Right renal cortex interstitium (tissue), 3 donors: ENCODE results near the gene RCSD1. TPM values are rescaled to one million over a fixed set of nuclear protein-coding genes. Genes with fewer than 3 reads are reported as not detected.

ENCODE experiments used
- DNase-seq, 3 donors: peaks; one replicate each; pipeline ENCODE4 v3.0.0-alpha.2; 2013; ENCODE audit warnings: low read depth in 3 of 3, low spot score in 2 of 3
- polyA plus RNA-seq, 3 donors: library from polyadenylated mRNA; unstranded; fragments of 120-200 nt; gene quantifications; one replicate each; pipeline ENCODE4 v1.2.1, GENCODE V29; 2013; ENCODE audit not compliant: insufficient read length in 3 of 3

Gene RCSD1
- polyA plus RNA-seq, 3 donors: 12.0 to 15.5 (median 13.5) TPM

DNA sequence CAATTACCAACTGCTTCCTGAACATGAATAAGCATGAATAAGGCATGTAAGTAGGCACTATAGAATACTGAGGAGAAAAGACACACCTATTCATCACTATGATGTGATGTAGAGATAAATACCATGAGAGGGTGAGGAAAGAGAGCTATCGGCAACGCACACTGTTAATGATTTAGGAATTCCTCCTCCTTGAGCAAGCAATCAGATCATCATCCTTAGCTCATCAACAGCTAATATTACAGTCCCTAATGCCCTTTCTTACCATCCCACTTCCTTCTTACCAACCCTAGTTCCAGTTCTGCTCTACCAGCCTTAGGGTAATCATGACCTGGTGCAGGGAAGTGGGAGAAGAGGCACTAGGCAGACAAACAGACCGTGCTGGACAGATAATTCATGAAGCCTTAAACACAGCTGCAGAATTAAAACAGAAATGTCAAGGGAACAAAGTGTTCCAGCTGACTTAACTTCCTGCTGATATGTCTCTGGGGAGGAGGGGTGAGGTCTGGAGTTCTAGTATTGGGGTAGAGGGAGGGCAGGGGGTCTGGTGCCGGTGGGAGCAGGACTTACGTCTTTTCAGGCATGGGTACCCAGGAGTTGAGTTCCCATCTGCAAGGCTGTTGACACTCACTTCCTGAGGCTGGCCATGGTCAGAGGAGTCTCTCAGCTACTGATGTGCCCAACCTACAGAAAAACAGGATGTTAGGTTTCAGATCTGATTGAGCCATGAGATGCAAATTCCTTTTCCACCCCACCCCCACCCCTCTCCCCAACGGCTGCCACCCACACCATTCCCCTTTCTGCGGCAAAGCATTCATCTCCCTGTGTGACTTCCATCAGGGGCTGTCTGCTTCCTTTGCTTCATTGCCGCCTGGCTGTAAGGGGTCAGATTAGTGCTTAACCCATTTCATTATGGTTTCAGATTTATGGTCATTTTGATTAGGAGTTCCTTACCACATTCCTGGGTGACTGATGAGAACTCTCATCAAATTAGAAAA is 12.6 kb upstream of the RCSD1 start:
- DNase-seq: no peak

DNA sequence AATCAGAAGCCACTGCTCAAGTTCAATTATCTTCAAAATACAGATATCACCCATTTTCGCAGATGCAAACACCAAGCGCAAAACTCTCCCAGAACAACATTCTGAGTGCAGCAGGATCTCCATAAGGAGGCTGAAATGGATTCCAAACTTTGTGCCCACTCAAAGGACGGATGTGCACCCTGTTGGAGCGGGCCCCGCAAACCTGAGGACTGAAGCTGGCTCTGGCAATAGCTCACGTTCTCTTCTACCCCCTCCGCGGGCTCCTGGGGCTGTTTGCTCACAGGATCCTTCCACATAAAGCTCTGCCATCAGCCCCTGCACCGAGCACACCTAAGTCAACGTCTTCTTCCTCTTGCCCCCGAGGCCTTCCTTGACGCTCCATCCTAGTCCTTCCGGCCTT is 11.7 kb upstream of the RCSD1 start:
- no peak for DNase-seq

DNA sequence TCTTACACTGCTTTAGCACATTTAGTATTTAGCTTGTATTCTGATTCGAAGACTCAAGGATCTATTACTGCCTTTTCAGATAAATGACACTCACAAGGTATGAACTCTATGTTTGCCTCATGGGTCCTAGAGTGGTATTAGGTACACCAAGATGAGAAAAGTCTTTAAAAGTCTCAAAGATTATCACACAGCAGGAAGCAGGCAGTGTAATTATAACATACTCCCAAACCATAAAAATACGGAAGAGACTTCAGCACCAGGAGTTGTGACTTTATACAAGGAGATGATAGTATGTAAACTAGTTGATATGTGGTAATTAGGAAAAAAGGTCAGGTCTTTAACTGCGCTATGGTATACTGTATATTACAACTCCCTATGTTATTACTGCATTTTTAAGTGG is 11.2 kb upstream of the RCSD1 start:
- no peak for DNase-seq

DNA sequence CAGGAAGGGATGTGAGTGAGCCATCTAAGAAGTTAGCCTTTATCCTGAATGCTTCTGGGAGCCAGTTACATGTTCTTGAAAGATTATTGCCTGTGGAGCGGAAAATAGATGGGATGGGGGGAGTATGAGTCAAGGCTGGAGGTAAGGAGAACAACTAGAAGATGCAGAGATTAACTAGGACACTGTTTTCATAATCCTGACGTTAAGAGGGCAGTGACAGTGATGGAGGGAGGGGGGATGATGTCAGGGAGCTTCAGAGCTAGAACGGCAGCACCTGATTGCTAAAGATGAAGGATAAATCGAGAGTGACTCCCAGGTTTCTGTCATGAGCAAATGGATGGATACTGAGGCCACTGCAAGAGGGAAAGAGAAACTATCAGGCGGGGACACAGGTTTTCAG is 10.0 kb upstream of the RCSD1 start:
- no peak for DNase-seq

DNA sequence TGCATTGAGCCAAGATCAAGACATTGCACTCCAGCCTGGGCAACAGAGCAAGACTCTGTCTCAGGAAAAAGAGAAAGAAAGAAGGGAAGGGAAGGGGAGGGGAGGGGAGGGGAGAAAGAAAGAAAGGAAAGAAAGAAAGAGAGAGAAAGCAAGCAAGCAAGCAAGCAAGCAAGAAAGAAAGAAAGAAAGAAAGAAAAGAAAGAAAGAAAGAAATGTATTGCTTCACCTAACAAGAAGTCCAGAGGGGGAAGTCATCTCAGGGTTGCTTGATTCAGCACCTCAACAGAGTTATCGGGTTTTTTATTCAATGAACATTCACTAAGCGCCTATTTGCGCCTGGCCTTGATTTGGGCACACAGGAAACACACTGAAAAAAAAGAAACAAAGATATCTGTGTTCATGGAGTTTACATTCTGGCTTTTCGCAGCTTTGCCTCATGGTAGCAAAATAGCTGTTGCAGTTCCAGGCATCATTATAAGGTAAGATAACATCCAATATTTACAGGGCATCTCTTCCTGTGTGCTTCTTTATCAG is 8.2 kb upstream of the RCSD1 start:
- no peak for DNase-seq

DNA sequence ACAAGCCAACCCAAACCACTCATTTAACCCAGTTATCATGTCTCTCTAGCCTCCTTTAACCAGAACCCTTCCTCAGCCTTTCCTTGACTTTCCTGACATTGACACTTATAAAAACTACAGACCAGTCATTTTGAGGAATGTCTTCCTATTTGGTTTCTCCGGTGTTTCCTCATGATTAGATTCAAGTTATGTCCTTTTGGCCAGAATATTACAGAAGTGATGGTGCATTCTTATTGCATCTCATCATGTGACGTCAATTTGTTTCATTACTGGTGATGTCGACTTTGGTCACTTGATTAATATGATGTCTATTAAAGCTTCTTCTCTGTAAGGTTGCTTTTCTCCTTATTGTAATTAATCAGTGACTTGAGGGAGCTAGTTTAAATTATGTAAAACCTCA is 6.1 kb upstream of the RCSD1 start:
- DNase-seq: no peak

DNA sequence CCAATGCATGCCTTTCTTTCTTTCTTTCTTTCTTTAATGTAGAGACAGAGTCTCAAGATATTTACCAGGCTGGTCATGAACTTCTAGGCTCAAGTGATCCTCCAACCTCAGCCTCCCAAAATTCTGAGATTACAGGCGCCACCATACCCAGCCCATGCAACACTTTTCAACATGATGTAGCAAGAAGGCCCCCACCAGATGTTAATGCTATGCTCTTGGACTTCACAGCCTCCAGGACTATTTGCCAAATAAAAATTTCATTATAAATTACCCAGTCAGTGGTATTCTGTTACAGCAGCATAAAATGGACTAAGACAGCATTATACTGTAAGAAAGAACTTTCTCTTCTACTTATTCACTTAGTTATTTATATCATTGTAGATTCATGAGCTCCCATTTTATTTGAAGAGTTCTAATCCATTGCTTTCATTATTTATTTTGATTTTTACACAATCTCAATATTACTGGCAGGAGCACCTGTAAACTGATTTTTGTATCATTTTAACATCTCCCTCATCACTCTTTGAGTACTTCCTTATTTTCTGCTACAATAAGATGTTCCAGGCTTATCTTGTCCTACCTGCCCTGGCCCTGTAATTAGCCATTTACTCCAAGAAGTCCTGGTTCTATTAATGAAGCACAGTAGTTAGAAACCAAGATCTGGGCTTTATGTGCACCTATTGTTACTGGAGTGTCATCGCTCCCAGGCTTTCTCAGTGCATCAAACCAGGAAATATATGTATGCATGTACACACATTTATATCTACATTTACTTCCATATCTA is 4.8 kb upstream of the RCSD1 start:
- DNase-seq: no peak

DNA sequence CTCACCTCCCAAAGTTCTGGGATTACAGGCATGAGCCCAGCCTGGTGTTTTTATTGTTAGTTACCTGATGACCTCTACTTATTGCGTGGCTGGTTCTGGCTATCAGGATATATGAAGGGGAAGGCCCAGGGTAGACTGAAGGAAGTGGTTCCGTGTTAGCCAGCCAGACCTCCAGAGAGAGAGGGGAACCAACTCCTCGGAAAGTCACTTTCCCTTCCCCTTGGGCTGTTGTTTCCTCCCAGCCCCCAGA is 2.5 kb upstream of the RCSD1 start:
- DNase-seq: no peak

DNA sequence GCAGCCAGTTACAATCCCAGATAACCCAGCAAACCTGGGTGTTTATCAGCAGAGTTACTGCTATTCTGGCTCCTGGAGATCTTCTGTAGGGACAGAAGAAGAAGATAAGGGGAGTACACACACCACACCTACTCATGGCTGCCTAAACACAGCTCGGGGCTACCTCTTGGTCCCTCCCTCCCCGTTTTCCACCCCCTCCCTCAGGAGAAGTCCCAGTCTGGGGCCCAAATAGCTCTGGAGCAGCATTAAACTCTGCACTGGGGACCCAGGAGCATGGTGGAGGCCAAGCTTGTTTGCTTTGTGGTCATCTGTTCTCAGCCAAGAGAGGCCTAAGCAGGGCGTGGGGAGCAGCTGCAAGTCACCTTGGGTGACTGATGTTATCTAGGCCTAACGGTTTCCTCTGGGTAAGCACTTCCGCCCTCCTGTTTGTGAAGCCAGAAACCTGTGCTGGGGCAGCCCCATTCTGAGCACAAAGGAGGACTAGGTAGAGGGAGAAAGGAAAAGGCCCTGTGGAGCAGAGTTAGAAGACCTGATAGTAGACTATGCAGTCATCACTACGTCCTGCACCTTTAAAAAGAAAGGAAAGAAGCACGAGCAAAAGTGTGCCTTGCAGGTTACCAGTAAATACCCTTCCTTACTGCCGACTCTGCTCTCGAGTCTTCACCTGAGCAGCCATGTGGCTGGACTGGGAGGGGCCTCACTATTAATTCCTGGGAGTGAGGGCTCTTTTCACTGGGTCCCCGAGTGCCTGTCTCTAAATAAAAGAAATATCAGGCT is 2.0 kb upstream of the RCSD1 start:
- DNase-seq: no peak

DNA sequence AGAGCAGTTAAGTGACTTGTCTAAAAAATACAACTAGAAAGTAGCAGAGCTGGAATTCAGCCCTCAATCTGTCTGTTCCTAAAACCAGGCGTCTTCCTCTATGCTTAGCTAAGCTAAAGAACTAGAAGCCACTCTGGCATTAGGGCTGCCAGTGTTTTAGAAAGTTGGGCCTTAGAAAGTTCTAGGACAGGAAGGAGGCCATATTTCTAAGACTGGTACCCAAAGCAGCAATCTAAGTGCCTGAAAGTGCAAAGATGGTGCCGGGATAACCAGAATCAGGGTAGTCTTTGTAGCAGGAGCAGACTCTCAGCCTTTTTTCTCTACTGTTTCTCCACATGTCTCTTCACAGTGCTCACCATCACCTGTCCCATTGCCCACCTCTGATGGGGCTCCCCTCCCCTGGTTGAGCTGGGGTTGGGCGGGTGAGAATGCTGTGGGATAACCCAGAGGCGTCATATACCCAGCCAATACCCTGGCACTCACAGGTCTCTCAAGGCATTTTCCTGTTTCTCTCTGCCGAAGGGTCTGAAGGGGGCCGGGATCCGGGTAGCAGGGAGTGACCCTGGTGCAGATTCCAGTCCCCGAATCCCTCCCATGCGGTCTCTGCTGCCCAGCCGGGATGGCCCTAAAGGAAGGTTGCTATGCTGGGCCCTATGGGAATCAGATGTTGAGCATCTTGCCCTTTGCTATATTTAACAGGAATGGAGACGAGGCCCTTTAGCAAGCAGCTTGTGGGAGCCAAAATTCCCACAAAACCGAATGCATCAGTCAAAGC is 1.1 kb upstream of the RCSD1 start:
- no peak for DNase-seq

DNA sequence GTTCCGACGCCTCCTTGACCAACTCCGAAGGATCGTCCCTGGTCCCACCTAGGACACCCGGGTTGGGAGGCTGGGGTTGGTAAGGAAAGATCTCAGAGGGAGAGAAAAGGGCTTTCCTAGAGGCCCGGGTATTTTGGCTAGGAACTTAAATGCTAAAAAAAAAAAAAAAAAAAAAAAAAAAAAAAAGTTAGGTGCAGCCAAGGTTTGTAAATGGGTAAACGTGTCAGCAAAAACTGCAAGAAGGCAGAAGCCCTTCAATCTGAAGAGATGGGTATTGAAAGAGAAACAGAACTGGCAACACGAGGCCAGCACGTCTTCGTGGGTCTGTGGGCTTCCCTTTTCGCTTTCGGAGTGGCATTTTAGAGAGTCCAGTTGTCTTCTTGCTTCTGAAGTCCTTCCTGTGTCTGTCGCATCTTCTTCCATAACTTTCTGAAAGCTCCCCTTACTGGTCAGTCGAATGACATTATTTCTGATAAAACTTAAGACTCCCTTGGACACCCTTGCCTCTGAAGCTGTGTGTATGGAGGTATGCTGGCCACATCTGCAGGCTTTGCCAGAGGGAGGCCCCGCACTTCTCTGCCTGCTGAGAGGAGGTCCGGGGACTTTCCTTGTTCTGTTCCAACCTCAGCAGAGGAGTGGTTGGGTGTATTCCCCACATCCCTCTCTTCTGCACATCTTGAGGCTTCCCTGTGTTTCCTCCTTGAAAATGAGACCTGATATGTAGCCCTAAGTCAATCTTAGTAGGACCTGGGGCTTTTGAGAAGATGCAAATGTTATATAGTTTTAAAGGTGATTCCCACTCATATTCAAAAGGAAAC is 745 bp downstream of the RCSD1 start:
- DNase-seq: no peak

DNA sequence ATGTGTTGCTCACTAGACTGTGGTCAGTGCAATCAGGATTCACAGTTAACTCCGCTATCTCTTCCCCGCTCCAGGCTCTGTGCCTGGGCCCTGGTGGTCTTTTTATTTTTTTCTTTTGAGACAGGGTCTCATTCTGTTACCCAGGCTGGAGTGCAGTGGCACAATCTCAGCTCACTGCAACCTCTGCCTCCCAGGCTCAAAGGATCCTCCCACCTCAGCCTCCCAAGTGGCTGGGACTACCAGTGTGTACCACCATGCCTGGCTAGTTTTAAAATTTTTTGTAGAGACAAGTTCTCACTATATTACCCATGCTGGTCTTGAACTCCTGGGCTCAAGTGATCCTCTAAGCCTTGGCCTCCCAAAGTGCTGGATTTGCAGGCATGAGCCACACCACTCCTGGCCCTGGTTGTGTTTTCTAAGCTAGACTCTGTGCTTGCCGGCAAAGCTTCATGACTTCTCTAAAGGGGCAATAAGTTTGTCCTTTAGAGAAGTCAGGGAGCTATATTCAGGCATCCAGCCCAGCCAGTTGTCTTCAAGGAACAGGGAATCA is 1.4 kb downstream of the RCSD1 start:
- no peak for DNase-seq

DNA sequence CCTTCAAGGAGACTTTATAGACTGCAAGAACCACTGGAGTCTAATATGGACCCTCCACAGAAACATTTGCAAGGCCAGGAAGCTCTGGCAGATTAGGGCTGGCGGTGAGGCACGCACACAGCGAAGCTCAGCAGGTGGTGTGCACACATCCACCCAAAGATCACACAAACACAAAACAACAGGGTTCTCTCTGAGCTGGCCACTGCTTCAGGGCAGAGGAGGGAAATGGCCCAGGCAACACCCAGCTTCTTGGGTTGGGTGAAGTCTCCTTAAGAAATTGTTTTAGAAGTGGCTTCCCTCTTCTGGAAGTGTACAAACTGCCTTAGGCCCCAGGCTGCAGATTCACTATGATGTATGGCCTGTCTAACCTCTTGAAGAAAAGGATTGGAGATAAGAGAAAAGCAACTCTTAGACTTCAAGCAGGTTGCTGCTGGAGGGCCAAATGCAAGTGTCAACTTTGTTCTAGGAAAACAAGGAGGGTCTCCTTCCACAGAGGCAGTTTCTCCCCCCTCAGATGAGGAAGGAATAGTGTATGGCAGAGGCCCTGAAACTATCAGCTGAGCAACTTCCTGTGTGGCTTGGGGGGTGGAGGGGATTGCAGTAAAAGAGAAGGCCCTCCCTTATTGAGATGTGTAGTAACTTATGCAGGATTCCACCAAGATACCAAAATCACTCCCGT is 2.0 kb downstream of the RCSD1 start:
- DNase-seq: no peak

DNA sequence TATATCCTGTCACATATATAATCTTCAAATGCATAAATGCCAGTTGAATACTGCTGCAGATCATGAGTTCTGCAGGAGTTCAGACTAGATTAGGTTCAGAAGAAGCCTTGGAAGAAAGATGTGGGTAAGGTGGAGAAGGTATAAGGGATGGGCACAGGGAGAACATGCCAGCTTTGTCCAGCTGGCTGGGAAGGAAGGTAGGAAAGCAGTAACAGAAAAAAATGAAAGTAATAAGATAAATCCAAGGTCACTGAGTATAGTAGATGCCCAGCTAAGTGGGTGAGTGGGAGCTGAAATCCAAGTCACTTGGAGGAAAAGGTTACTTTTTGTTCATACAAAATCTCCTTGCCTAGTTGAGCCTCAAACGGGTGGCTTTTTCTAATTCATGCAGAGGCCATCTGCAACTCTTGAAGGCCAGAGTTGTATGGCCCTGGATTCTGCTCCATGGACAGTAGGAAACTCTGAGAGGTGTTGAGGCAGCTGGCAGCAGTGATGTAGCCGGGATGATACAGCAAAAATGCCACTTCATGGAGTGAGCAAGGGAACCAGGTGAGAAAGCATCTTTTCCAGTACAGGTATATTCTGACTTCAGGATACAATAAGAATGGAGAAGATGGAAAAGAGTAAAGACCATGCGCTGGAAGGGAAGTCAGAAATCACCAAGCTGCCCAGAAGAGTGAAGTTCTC is 3.4 kb downstream of the RCSD1 start:
- DNase-seq: no peak

DNA sequence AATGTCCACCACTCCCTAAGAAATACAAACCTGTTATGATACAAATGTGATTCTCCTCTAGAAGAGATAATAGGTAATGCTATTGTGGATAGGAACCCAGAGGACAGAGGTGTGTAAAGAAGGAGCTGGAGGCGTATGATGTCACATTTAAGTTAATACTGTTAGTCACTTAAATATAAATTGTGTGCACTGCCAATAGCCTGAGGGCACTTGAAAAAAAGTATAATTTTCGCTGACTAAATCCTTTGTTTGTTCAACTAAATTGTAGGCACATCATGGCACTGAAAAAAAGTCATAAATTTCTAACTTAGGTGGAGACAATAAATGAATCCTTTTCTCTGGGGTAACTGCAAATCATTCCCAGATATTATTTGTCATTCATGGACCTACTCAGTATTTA is 4.4 kb downstream of the RCSD1 start:
- DNase-seq: no peak

DNA sequence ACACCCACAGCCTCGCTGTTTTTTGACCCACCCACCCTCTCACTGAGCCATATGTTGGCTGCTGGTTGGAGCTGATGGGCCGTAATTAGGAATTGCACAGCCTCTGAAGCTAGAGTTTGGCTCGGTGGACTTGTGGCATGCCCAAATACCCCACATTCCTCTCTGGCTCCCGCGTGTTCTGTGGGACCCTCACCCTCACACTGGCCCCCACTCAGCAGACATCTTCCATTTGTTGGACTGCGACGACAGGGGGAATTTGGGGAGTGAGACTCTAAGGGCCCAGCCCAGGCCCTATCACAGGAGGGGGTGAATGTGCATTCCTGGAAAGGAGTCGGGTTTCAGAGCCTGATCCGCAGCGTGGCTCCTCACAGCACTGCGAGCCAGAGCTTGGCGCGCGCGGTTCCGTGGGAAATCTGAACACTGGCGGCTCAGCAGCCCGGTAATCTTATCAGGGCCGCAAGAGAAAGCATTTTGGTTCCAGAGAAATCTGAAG is 5.2 kb downstream of the RCSD1 start:
- DNase-seq: no peak

DNA sequence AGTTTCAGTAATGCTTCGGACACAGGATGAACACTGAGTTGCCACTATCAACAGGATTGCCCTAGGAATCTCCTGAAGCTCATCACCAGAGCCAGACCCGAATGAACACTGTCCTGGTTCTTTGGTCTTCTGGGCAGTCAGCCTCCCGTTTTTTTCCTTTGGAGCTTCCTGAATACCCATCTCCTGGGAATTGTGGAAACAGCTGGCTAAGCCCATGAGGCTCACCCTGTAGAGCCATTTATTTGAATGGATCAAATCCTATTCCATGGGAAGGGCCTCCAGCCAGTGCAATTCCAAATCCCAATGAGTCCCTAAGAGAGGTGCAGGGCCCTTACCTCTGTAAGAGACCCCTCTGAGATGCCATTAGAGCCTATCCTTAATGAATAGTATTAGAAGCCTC is 5.9 kb downstream of the RCSD1 start:
- no peak for DNase-seq

DNA sequence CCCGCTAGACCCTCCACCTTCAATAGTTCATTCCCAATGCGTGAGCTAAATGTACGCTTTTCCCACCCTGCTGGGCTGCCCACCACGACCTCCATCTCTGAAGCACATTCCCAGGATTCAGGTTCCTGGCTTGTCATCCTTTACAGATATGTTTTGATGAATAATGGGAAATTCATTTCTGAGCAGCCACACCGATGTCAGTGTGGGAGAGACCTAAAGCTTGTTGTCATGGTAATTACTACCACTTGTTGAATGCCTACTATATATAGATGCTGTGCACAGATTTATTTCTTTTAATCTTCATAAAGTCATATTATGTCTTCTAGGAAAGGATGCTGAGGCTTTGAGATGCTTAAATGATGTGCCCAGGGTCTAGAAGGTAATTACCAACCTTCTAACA is 8.0 kb downstream of the RCSD1 start:
- no peak for DNase-seq
